GM11168 (cell line): ENCODE results near the gene MTHFD1L.
"Not testable (repeated sequence)": the region's sequence is repeated elsewhere in the genome, so short reads cannot be mapped to it uniquely, and the experiment has no call there.

Experiments
- in situ Hi-C: fragments of 300-500 bp; cut with MboI; formaldehyde crosslinking; loops from one replicate; pipeline ENCODE4 v1.12.0; 2022; ENCODE audit warnings: low sequenced_read_pairs; ENCODE audit not compliant: unreplicated experiment

Gene MTHFD1L

DNA sequence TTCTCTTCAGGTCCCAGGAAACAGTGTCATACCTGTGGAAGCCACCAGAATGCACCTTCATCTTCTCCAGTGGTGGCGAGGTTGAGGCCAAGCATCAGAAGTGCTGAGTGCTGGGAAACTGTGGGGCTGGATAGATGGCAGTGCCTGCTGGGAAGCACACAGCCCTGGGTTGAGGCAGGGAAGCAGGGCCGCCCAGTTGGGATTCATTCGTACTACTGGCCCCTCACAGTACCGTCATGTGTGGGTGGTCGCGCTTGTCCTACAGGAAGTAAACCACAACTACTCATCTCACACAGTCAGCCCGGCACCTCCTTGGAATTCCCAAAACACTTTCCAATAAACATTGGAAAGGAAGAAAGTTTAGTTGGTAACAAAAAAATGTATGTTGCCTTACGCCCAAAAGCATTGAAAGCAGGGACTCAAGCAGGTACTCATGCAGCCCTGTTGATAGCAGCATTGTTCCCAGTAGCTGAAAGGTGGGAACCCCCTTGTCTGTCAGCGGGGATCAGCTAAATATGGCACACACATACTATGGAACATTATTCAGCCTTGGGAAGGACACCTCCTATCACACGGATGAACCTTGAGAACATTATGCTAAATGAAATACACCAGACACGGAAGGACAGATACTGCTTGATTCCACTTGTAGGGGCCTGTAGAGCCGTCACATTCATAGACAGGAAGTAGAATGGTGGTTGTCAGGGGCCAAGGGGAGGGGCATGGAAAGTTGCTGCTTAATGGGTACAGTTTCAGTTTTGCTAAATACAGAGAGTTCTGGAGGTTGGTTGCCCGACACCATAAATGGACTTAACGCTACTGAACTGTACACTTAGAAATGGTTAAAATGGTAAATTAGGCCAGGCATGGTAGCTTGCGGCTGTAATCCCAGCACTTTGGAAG lies 162.7 kb downstream of the MTHFD1L start:
- in situ Hi-C loops = no loop called here

DNA sequence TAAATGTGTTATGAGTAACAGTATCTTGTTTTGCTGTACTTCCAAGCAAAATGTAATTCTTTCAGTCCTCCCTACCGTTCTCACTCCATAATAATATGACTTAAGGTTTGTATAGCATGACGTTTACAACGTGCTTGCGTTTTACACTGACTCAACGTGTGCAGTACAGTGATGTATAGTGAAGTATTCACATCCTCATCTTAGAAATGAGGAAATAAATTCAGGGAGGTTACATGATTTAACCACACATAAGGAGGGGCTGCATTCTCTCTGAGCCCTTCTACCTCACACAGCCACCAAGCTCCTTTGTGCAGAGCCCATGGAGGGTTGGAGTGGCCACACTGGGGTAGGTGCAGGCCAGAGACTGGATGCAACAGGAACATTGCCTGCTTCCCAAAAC lies 164.5 kb downstream of the MTHFD1L start:
- in situ Hi-C loops = no loop called here

DNA sequence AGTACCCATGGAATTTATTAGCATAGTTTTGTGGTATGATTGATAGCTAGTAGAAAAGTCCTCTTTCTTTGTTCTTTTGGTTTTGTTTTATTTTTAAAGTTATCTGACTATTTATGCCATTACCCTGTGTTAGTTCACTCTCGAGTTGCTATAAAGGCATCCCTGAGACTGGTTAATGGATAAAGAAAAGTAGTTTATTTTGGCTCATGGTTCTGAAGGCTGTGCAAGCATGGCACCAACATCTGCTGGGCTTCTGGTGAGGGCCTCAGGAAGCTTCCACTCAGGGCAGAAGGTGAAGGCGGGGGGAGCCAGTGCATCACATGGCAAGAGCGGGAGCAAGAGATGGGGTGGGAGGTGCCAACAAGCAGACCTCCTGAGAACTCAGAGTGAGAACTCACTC lies 166.5 kb downstream of the MTHFD1L start:
- in situ Hi-C loops = no loop called here

DNA sequence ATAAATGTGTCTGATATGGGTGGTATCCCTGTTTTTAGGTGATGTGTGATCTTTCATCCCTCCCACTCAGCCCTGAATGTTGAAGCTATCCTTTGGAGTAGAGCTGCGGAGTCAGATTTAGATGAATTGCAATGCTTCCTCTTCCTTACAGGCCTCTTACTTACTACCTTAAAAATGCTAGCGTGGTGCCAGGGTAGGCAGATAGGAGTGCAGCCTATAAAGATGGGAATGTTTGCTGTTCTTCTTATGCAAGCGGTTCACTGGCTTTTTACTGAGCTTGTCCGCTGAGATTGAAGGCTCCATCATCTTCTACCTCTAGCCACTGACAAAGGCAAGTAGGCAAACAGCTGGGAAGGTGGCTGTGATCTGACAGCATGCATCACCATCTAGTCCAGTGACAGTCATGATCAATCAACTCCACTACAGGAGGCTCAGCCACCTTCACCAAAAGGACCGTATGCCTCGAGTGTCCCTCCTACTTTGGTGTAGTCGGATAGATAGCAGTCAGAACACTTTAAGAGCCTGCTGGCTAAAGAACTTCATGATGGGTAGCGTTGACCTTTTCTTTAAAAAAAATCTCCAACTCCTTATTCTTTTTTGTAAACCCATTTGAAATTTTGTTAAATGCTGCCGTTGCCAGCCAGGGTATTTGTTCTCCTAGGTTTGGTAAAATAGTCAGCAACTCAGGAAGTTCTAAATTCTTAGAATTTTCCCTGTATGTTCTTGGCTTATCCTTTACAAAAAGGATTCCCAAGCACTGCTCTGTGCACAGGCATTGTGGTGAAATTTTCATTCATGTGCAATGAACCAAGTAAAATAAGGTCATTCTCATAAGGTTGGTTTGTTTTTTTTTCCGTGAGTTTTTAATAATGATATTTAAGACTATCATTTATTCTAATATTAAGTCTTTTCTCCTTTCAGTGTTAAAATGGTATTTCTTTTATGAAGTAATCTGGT lies 169.6 kb downstream of the MTHFD1L start:
- in situ Hi-C loops = no loop called here

DNA sequence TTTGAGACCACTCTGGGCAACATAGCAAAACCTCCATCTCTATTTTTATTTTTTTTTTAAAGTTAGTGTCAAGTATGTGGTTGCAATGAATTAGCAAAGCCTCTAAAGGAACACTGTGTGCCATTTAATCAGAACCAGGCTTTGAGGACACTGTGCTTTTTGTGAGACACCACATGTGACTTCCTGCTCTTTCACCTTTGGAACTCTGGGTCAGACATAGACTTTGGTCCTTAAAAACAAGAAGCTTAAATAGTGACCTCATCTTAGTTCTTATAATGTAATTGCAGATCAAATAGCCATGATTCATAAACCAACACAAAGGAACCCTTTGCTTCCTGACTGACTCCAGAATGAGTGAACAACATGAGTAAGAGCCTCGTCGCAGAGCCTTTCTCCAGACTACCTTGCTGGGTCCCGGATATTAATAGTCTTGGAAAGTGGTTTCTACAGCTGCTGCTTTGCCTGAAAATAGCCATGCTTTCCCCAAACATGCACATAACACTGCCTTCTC lies 170.8 kb downstream of the MTHFD1L start:
- in situ Hi-C loops = not testable (repeated sequence)

DNA sequence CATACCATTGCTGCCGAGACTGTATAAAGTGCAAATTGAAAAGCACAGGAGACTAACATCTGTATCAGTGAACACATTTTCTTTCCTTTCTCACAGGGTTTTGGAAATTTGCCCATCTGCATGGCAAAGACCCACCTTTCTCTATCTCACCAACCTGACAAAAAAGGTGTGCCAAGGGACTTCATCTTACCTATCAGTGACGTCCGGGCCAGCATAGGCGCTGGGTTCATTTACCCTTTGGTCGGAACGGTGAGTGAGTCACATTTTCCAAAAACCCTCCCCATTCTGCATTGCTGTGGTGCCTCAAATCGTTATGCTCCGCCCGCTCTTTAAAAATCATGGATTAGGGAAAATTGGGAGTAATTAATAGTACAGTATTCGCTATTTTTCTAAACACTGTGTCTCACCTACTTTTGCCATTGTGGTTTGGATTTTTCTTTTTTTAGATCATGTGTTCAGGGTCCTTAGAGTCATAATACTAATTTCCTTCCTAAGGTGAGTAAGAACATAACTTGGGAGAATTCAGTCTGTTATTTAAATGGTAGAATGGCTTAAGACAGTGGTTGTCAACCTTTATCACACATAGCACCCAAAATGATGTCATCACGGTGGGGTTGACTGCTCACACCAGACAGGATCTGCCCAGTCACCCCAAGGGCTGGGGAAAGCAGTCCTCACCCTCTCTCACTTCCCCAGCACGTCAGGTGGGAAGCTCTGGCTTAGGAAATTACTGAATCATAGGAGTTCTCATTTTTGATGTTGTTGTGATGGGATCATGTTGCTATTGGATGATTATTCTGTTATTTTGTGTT lies 171.6 kb downstream of the MTHFD1L start:
- in situ Hi-C loops = no loop called here

DNA sequence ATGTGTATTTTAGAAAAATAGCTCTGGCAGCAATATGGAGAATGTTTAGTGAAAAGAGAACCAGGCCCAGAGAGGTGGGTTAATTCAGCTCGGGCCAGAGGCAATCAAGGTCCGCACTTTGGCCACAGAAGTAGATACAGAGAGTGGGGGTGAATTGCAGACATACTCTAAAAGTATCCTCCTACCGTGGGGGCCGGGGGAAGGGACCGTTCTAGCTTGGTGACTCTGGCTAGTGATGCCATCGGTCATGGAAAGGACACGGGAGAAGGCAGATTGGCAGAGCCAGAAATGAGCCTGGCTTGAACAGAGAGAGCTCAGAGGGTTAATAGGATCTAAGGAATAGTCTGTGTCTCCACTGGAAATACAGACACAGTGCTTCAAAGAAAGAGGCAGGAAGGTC lies 173.1 kb downstream of the MTHFD1L start:
- in situ Hi-C loops = no loop called here

DNA sequence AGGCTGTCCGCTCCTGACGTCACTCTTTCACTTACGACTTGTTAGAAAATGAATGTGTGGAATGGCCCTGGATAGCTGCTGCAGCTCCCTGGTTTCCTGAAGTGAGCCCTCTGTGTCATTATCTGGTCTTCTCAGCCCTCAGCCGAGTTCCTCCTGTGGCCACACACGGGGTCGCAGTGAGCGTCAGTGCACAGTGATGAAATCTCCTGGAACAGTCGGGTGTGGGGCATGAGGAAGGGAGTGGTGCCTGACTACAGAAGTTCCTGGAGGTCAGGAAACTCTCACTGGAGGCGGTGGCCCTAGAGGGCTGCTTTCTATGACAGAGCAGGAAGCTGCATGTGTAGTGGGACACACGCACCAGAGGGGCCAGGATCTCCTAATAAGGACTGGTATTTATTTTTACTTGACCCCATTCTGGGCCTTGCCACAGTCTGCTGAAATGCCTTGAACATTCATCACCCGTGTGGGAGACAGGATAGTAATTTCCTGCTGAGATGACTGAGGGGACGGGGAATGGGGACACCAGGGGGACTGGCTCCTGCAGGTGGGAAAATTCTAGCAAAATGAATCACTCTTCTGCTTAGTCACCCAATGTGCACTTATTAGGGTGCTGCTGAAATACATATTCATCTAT lies 175.5 kb downstream of the MTHFD1L start:
- in situ Hi-C loops = not testable (repeated sequence)

DNA sequence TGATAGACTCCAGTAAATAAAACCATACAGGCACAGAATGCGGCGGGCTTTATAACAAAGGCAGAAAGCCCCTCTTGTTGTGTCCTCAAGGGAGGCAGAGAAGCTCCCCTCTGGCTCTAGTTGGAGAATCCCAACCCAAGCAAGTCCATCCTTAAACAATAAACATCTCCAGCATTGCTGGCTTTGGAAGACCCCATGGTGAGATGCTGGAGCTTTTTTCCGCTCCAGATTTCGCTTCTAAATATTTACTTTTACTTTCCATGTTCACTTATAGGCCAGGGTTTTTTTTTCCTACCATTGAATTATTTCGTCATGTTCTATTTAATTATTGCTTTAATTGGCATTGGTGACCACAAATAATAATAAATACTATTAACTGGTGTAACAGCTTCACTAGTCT lies 176.2 kb downstream of the MTHFD1L start:
- in situ Hi-C loops = no loop called here

DNA sequence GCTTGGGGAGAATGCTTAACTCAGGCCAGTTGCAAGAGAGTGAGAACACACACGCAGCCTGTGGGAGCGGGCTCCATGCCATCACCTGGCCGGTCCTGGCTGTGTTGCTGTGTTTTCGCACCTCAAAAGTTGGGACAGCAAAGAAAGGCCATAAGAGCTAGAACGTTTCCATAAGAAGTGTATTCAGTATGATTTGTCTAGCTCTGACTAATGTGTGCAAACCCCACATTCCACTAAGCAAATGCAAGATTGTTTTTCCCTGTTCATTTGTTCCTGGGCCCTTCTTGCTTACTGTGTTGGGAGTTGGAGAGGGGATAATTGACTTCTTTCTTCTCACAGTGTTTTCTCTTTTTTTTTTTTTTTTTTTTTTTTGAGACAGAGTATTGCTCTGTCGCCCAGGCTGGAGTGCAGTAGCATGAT lies 177.4 kb downstream of the MTHFD1L start:
- in situ Hi-C loops = not testable (repeated sequence)

DNA sequence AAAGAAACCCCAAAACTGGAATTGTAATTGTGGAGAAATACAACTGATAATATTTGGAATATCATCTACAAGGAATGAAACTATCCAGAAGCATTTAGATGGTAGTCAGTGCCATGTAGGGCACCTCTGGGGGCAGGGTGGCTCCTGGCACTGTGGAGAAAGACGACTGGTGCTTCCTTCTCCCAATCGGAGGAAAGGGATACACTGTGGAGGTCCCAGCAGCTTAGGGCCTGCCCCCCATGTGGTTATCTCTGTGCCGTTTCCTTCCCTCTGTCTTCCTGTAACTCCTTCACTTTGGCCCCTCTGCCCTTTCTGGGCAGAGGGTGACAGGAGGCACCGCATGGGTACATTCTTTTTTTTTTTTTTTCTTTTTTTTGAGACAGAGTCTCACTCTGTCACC lies 178.4 kb downstream of the MTHFD1L start:
- in situ Hi-C loops = no loop called here

DNA sequence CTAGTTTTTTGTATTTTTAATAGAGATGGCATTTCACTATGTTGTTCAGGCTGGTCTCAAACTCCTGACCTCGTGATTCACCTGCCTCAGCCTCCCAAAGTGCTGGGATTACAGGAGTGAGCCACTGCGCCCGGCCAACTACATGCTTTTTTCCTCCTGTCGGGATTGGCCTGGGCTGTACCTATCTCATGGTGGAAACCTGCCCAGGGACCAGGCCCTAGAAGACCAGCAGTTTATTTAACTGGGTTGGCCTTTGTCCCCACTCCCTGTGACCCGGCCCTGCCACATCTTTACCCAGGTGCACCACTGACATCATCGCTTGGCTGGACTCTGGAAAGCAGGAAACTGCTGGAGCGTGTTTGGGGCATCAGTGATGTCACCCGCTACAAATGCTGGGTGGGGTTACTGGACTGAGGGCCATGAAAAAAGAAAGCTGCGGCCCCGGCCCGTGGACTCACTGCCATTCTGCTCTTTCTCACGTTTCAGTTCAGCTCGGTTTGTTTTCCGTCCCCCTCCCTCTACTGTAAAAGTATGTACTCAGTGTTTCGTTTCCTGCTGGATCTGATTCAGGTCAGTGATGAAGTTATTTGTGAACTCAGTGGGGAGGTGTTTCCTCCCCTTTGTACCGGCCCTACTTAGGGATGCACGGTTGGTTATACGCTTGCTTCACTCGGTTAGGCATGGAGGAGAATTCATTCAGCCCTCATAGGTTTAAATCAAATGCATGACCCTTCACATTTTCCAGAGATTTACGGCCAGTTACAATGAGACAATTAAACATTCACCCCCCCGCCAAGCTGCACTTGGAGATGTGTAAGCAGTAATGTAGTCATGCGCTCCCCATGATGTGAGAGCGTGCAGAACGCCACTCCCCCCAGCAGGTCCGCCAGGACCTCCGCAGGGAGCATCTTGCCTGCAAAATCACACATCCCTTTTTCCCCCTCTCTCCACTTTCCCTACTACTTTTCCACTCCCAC lies 179.3 kb downstream of the MTHFD1L start:
- in situ Hi-C loops = no loop called here

DNA sequence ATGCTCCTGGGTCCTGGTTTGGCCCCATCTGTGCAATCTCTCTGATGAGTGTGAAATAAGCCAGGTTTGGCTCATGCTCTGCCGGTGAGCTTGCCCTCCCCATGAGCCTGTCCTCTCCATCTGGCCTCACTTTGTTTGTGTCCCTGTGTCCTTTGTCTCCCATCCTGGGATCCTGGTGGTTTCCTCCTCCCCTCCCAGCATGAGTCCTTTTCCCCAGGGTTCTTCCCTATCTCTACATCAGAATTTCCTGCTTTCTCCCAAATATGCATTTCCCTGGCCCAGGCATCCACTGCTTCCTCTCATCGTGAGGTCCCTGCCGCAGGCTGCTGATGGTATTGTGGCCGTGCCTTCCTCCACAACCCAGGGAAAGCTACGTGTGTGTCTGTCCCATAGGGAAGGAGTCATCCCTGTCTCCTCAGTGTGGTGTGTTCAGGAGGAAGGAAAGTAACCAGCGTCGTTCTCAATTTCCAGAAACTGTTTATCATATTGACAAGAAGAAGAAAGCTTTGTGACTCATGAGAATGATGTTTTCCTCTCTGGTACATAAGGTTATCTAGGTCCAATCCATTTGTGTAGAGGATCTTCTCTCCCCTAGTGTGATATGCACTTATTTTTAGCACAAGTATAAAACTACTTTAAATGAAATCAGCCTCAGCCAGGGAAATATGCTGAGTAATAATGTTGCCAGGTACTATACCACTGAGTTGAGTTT lies 180.2 kb downstream of the MTHFD1L start:
- in situ Hi-C loops = not testable (repeated sequence)

DNA sequence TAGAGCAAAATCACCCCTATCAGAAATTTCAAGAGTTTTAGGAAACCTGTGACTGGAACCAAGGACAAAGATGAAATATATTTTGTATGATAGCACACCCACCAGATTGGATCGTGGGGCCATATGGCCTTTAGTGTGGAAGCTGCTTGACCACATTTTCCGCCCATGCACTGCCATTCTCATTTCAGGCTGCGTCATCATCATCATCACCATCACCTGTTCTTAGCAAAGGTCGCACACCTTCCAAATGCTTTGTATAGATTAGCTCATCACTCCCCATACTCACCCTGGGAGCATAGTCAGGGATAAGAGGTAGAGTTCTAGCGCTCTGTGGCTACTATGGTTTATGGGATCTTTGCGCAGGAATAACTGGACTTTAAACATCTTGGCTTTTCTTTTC lies 185.7 kb downstream of the MTHFD1L start:
- in situ Hi-C loops = no loop called here

DNA sequence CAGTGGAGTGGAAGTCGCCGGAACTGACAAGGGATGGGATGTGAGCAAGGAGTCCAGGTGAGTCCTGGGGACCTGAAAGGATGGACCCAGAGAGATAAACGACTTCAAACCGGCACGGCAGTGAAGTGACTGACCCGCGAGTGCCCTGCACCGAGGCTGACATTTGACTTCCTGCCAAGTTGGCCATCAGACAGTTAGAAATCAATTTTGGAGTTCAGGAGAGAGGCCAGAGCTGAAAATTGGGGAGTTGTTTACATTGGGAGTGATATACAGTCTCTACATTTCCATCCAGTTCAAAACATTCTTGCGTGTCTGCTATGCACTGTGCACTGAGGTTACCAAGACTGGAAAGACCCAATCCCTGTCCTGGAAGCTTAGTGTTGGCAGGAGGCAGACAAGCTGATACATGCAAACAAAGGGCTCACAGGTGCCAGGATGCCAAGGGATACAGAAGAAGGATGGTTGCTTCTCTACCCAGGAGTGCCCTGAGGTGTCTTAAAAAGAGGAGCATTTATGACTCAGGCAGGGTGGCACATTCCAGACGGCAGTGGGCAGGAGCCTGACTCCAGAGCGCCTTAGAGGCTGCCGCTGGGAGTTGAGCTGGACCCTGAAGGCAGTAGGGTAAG lies 186.6 kb downstream of the MTHFD1L start:
- in situ Hi-C loops = no loop called here

DNA sequence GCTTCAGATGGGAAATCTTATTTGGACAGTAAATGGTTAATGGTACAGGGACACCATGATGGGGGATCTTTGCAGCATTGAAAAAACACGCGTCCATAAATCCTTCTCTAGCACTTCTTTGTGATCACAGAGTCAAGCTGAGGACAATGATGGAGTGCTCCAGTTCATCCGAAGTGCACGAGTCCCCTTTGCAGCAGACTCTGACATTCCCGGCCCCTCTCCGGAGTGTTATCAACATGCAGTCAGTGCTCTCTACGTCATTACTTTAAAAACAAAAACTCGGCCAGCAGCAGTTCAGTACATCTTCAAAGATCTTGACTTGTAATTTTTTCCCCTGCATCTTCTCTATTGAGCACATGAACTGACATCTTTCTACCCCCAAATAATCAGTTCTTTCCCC lies 188.8 kb downstream of the MTHFD1L start:
- in situ Hi-C loops = no loop called here

DNA sequence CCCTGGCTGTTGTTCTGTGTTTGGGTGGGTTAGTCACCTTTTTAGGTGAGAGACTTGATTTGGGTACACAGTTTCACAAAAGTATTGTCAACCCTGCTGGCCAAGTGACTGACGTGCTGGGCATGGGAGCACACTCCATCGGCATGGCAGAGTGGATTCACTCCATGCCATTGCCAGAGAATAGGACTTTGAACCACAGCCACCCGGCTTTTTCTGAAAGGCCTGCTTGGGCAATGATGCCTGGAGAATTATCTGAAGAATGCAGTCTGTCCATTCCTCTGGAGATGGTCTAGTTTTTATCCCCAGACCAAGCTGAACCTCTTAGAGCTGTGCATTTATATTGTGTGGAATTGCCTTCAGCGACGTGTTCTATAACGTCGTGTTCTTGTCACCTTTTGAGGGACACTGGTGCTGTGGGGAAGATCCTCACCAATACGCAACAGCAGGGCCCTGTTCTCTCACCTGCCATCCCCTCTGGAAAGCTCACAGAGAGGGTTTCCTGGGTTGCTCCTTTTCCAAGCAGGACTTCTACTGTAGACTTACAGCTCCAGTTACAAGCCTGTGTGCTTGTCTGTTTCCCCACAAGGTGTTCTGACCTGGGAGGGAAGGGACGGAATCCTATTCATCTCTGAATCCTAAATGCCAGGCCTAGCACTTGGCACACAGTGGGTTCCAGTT lies 190.9 kb downstream of the MTHFD1L start:
- in situ Hi-C loops = no loop called here
